HG03460 (cell line): Measurements from ENCODE around the gene CHD9.
A peak's percentile ranks its signal among the peaks of the same experiment; 100 is the strongest.
"Not testable (repeated sequence)": the region's sequence is repeated elsewhere in the genome, so short reads cannot be mapped to it uniquely, and the experiment has no call there.

Source experiments
- ATAC-seq: cut with Tn5 transposase; IDR thresholded peaks from one replicate; pipeline ENCODE4 v1.9.1; 2021; ENCODE audit not compliant: unreplicated experiment

The CHD9 gene

DNA sequence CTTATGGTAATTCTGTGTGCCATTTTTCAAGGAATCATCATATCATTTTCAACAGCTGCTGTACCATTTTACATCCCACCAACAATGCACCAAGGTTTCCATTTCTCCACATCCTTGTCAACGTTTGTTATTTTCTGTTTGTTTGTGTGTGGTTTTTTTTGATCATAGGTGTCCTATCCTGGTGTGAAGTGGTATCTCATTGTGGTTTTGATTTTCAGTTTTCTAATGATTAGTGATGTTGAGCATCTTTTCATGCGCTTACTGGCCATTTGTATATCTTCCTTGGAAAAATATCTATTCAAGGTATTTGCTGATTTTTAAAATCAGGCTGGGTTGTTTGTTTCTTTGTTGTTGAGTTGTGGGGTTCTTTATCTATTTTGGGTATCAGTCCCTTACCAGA is 15.0 kb downstream of the CHD9 start:
- no peak for ATAC-seq

DNA sequence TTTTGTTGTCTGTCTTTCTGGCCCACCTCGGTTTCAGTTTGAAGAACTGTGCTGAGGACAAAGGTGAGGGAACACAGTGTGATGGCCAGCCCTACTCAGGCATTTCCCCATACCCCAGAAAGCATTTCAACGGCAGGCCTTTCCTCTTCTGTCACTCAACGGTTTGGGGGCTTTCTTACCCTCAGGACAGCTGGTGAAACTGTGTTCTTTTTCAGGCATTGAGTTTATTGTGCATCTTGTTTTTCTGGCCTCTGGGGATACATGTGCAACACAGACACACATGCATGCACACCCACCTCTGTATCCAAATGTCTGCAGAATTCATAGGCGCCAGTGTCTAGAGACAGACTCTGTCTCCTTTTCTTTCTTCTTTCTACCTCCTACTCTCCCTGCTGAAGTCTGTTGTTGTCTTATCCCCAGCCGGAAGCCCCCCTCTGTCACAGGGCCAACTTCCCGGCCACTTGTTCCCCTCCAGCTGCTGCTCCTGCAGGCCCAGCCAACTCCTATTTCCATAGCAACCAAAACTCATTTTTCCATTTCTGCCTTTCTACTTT is 17.0 kb downstream of the CHD9 start:
- ATAC-seq: peak; percentile 48

DNA sequence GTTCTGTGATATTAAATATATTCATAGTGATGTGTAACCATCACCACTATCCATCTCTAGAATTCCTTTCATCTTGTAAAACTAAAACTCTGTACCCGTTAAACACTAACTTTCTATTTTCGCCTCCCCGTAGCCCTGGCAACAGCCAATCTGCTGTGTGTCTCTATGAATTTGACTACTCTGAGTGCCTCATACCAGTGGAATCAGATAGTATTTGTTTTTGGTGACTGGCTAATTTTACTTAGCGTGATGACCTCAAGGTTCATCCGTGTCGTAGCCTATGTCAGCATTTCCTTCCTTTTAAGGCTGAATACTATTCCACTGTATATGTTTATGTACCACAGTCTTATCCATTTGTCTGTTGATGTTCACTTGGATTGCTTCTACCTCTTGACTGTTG is 18.2 kb downstream of the CHD9 start:
- ATAC-seq: no peak

DNA sequence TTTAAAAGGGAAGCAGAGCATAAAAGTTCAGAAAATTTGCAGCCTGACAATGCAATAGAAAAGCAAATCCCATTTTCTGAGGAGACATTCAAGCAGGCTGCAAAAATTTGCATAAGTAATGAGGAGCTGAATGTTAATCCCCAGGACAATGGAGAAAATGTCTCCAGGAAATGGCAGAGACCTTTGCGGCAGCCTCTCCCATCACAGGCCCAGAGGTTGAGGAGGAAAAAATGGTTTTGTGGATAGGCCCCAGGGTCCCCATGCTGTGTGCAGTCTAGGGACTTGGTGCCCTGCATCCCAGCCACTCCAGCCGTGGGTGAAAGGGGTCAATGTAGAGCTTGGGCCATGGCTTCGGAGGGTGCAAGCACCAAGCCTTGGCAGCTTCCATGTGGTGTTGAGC is 19.5 kb downstream of the CHD9 start:
- not testable (repeated sequence) for ATAC-seq

DNA sequence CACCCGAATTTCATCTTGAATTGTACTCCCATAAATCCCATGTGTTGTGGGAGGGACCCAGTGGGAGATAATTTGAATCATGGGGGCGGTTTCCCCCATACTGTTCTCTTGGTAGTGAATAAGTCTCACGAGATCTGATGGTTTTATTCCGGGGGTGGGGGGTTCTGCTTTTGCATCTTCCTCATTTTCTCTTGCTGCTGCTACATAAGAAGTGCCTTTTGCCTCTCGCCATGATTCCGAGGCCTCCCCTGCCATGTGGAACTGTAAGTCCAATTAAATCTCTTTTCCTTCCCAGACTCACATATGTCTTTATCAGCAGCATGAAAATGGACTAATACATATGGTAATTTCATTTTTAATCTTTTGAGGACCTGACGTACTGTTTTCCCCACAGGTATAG is 20.7 kb downstream of the CHD9 start:
- ATAC-seq: not testable (repeated sequence)

DNA sequence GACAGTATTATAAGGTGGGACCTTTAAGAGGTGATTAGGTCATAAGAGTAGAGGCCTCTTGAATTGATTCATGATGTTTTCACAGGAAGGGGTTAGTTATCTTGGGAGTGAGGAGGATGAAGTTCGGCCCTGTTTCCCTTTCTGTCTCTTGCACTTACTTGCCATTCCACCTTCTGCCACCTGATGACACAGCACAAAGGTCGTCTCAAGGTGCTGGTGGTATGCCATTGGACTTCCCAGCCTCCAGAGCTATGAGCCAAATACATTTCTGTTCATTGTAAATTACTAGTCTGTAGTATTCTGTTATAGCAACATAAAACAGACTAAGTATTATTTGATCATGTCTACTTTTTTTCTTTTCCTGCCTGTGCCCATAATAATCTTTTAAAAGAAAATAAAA is 23.5 kb downstream of the CHD9 start:
- no peak for ATAC-seq

DNA sequence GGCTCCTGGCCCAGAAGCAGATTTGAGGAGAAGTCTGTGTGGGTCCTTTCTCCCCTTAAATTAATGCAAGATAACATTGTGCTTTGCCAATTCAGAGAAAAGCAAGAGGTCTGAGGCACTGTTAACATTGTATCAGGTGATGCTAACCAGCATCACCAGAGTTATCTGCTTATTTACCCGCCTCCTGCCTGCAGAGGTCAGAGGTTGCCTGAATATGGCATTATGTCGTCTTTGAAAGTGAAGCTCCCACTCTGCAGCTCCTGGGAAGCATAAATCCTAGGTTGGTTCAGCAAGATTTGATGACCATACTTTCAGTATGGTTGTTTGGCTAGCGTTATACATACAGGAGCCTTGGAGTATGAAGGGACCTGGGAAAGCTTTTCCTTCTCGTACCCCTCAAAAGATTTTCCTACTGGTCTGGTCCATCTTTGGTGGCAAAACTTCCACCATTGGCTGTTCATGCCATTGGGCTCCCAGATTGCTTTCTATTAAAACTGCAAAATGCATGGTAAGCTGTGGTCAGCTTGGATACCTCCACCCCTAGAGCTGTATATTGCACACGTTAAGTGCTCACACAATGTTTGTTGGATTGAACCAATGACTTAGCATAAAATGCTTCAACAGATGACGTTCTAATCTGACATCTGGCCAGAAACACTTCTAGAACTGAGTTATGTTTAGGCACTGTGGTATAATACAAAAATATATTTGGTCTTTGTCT is 24.1 kb downstream of the CHD9 start:
- ATAC-seq: no peak

DNA sequence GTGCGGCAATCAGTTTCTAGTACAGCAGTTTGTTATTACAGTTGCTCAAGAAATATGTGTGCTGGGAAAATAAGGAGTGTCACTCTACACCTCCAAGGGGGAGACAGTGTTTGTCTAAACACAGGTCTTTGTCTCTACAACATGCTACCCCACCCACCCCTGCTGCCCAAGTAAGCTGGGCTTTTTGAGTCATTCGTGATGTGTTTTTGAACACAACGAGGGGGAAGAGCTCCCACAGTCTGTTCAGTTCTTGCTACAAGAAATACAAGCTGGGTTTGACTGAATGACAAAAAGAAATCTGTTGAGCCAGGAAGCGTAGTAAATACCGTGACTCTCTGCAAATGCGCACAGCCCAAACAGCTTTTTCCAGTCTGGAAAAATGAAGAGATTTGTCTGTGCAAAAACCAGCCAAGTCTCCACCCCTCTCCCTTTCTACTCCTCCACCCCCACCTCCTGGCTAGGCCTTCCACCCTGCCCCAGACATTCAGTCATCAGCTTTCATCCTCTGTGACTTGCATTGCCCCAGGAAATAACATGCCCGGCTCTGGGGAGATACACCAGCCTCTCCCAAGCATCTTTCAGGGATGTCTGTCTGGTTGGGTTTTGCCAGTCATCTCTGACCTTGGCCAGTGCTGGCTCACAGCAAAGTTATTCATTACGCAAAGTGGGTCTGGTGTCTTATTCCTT is 25.7 kb downstream of the CHD9 start:
- no peak for ATAC-seq

DNA sequence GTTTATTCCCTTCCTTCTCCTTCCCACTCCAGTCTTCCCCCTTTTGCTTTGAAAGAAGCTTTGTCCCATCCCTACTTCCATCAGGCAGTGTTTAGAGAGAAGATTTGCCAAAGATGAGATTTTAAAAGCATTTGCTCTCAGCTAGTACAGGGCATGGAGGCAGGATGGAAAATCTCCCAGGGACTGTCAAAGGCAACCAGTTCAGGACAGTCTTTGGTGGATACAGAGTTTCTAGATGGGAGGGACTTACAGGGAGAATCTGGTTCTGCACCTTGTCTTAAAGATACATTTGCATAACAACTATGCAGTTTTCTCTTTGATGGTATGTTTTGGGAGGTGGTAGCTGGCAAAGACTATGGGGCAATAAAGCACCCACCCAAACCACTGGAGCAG is 26.2 kb downstream of the CHD9 start:
- no peak for ATAC-seq

DNA sequence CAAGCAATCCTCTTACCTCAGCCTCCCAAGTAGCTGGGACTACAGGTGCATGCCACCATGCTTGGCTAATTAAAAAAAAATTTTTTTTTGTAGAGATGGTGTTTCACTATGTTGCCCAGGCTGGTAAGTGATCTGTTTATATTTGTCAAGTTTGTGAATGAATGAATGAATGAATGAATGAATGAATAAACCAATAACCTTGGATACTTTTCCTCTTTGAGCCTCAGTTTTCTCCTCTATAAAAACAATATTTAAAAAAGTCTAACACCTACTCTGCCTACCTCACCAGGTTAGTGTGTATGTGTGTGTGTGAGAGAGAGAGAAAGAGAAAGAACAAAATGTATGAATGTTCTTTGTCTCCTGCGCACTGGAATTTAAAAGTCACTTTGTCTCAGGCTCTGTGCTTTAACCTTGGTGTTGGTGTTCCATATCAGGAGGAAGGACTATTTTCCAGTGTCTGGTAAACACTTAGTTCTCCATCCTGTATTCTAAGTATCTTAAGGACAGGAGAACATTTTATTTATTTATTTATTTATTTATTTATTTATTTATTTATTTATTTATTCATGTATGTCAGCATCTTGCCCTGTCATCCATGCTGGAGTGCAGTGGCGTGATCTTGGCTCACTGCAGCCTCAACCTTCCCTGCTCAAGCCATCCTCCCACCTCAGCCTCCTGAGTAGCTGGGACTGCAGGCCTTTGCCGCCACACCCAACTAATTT is 27.1 kb downstream of the CHD9 start:
- no peak for ATAC-seq

DNA sequence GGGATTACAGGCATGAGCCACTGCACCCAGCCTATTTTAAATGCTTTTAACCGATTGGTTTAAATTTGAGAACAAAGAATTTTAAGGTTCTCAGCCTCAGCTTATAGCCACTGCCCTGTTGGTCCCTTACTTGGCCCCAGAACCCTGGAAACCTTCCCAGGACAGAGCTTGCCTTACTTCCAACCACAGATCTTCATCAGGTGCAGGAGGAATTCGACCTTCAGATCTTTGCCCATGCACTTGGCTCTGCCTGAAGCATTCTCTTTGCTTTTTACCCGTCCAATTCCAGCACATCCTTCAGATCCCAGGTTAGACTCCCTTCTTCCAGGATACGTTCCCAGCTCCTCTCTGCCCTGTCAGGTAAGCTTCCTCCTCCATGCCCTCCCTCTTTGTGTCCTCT is 27.7 kb downstream of the CHD9 start:
- ATAC-seq: no peak

DNA sequence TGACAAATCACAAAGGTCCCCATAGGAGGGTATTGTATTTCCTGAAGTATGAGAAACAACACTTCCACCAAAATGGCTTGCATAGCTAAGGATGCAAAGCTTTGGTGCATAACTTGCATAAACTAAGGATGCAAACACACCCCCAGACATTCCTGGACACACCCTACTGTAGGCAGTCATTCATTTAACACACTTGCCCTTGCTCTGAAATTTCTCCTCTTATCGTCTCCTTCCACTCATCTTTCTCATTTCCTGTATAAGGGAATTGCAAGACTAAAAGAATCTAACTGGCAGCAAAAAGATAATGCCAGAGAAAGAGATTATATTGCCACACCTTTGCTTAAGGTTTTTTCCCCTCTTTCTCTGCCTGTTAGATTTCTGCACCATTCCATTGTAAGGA is 28.3 kb downstream of the CHD9 start:
- ATAC-seq: no peak

DNA sequence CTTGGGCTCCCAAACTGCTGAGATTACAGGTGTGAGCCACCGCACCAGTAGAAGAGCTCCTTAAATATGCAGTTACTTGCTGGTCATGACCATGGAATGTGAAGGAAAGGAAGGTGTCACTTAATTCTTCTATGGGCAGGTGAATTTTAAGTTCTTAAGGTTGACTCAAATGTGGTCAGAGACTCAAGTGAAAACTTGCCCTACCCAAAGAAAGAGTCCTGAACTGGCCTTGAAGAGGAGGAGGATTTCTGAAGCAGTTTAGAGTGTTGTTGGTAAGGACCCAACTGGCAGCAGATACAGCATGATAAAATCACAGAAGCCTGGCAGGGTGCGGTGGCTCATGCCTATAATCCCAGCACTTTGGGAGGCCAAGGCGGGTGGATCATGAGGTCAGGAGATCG is 29.4 kb downstream of the CHD9 start:
- no peak for ATAC-seq

DNA sequence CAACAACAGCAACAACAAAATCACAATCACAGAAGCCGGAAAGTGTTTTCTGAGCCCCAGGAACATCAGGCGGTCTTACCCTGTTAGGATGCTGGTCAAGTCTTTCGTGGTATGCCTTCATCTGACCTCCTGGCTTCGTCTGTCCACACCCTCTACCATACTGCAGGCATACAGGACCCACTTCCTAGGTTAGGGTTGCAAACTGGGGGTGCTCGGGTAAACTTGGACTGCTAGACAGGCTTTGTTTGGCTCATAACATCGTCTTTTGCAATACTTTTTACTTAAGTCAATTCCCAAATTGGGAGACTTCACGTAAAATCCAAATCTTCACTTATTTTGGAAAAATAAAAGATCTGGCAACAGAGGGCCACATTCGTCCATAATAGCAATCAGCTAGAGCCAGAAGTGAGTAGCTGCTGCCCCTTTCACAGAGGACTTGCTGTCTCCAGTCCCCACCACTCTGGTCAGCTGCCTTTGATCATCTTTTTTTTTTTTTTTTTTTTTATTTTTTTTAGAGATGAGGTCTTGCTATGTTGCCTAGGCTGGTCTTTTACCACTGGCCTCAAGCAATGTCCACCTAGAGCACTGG is 30.0 kb downstream of the CHD9 start:
- no peak for ATAC-seq

DNA sequence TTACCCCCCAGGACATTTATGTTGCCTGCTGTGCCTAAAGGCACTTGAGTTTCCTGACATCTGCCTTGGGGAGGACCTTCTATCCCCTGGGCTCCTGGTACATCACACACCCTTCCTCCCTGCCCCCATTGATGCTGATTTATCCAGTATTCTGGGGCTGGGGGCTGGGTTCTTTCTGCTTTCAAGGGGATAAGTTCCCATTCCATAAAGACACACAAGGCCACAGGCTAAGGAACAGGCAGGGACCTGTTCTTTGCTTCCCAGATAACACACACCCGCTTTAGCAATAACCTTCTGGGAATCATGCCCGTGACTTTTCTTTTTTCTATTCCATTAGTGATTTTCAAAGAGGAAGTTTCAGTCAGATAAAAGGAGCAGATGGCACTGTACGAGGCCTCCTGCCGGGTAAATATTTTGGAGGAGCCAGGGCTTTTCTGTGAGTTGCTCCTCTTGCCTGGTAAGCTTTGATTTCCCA is 30.6 kb downstream of the CHD9 start:
- ATAC-seq: no peak

DNA sequence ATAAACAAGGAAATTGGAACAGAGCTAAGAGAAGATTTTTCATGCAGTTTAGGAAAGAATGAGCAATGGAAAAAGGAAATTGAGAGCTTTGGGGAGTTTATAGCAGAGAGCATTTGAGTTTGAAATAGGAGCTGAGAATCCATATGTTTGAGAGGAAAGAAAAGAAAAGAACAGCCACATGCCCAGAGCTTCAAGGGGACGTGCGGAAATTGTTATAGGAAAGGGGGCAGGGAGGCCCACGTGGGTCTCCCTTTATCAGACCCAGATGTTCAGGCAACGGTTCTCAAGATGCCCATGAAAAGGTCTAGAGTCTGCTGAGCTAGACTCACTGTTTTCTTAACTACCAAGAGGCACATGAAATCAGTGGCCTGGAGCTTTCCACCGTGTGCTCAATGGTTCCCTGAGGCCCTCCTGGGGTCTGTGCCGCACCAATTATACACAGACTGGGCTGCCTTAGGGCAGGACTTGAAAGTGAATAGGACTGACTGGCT is 31.2 kb downstream of the CHD9 start:
- ATAC-seq: no peak

DNA sequence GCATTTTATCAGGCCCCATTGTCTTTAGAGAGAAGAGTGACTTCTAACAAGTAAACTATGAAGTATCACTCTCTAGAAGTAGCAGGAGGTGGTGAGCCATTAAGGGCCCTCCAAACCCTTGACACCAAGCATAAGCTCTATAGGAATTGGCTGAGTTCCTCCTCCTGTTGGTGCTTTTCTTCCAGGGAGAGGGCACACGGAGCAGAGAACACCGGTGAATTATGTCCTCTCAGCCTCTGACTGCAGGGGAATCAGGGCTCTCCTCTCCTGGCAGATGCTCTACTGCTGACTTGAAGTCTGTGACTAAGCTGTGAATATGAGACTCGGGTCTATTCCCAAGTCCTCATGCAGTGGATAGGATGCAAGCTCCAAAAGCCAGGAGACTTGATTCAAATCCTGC is 32.3 kb downstream of the CHD9 start:
- no peak for ATAC-seq

DNA sequence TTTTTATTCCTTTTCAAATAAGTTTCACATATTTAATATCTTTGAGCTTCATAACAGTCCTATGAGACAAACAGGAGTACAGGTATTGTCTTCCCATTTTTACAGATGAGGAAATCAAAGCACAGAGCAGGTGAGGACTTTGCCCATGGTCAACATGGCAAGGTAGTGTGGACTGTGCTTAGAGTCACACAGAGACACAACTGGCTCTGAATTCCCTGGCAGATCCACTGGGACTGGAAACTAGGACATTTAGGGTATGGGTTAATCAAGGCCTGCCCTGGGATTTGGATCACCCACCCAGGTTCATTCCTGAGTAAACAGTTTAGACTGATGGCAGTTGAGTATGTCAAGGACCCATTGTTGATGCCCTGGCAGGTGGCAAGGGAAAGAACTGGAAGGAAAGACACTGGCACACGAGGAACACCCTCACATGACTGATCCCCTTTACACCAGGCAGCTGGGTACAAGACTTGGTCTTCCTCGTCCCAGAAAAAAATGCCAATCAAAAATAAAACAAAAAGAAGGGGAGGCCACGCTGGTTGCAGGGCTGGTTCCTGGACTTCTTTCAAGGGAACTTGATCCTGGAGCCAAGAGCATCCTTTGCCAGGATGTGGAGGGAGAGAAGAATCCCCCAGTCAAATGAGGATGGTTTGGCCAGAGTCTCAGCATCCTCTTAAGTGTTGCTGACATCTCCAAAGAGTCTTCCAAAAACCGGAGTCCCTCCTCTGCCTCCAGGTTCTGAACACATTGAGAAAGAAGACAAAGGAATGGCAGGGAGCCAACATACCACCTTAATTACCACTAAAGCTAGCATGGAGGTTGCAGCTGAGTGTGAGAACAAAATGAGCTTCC is 34.9 kb downstream of the CHD9 start:
- no peak for ATAC-seq

DNA sequence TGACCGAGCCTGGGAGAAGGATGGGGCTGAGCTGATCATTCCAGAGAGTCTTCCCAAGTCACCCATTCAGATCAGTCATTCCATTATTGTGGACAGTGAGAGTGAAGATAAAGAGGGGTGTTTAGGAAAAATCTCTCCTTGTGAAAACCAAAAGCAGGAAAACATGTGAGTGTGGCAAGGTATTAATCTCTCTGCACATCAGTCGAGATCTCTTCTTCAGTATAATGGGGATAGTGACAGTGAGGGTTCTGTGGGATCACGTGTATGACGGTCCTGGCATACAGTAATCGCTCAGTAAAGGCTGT is 35.4 kb downstream of the CHD9 start:
- ATAC-seq: no peak

DNA sequence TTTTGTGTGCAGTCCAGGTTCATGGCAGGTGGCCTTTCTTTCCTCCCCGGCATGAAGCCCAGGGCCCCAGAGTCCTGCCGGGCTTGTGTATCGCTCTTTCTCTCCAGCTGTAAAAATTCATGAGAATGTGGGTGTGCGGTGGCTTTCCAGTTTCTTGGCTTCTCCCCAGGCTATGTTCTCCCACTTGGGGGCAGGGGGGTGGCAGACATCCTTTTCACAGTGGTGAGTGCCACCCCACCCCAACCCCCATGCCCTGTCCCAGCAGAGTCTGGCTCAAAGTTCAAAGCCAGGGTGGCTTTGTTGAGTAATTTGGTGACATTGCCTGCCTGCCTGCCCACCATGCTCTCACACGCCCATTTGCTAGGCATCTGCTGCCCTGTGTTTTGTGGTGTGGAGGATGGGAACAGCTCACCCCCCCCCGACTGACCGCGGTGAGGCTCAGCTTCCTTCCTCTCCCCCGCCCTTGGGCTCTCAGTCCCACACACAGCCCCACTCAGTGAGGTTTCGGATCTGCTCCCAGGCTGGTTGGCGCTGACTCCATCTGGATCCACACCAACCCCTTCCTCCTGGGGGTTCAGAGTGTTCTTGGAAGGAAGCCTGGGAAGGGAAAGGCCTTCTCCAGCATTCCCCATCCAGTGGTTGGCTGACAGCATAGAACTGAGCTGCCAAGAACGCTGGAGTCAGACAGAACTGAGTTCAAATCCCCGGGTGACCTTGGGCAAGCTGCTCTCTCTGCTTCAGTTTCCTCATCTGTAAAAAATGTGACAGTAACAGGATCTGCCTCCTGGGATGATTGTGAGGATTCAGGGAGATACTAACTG is 36.0 kb downstream of the CHD9 start:
- peak; percentile 56 for ATAC-seq
